HG02840 (cell line): Measurements from ENCODE around the gene CLEC11A.

Experiments used
- ATAC-seq: cut with Tn5 transposase; IDR thresholded peaks from one replicate; pipeline ENCODE4 v1.9.1; 2021; ENCODE audit warnings: mild to moderate bottlenecking, moderate library complexity, moderate number of reproducible peaks; ENCODE audit not compliant: unreplicated experiment, low FRiP score

Gene CLEC11A

GRCh38 chr19:50723069-50723468 is at the start of gene CLEC11A:
TSS of gene CLEC11A (plus strand) at chr19:50723364. CDS start at chr19:50723526, 162 bp downstream.
- ATAC-seq: no peak

GRCh38 chr19:50676625-50677197 is 46.5 kb upstream of the CLEC11A start:
- no peak for ATAC-seq

- no peak for ATAC-seq
These were observed 45.5 kb upstream of the CLEC11A start for GRCh38 chr19:50677636-50678035.

- ATAC-seq: no peak
These were observed 44.8 kb upstream of the CLEC11A start for GRCh38 chr19:50678323-50678722.

GRCh38 chr19:50679177-50680125 is 43.7 kb upstream of the CLEC11A start:
- no peak for ATAC-seq

- ATAC-seq: no peak
These were observed 36.7 kb upstream of the CLEC11A start for GRCh38 chr19:50686310-50687032.

GRCh38 chr19:50688766-50689165 is 34.4 kb upstream of the CLEC11A start:
- ATAC-seq: no peak

- ATAC-seq: no peak
These were observed 32.7 kb upstream of the CLEC11A start for GRCh38 chr19:50690439-50690838.

GRCh38 chr19:50693064-50693975 is 29.8 kb upstream of the CLEC11A start:
- ATAC-seq: no peak

- no peak for ATAC-seq
These were observed 28.4 kb upstream of the CLEC11A start for GRCh38 chr19:50694815-50695145.

GRCh38 chr19:50695251-50696093 is 27.7 kb upstream of the CLEC11A start:
- no peak for ATAC-seq

GRCh38 chr19:50696094-50696483 is 27.1 kb upstream of the CLEC11A start:
- no peak for ATAC-seq

- no peak for ATAC-seq
These were observed 25.6 kb upstream of the CLEC11A start for GRCh38 chr19:50697414-50698124.

GRCh38 chr19:50701367-50701985 is 21.7 kb upstream of the CLEC11A start:
- no peak for ATAC-seq

GRCh38 chr19:50702158-50702870 is 20.9 kb upstream of the CLEC11A start:
- ATAC-seq: no peak

- no peak for ATAC-seq
These were observed 20.0 kb upstream of the CLEC11A start for GRCh38 chr19:50702871-50703829.
